ENCODE measurements around the gene PLEKHB2.
"Not testable (repeated sequence)": the region's sequence is repeated elsewhere in the genome, so short reads cannot be mapped to it uniquely, and the experiment has no call there.

Gene PLEKHB2

DNA sequence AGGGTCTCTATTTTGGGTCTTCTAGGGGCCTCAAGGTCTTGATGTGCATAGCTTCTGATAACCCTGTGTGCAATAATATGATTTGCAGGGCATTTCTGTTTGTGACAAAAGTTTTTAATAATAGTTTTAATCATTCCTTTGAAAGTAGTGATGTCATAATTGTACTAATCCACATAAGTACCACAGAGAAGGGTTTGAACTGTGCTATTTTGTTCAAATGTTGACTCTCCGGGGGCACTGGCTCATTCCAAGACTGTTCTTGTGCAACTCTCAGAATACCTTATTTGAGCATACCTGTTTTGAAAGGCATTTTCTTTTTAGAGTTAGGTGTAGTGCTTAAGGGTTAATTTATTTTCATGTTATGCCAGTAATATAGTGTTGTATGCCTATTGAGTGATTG, 41.6 kb downstream of the PLEKHB2 start:
- no peak for DNase-seq

DNA sequence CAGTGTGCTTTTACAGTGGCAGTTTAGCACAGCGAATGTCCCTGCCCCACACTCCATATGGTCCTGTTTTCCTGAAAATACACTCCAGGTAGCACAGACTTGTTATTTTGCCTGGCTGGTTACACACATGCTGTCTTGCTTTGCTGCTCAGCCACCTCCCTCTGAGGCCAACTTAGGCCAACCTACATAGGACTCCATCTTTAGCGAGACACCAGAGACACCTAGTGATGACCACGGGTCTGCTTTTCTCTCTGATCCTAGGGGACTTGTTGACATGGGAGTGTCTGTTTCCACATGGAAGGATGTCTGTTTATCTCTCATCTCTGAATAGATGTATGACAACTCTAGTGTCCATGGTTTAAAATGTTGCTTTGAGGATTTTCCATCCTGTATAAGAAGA, 43.3 kb downstream of the PLEKHB2 start:
- no peak for DNase-seq

DNA sequence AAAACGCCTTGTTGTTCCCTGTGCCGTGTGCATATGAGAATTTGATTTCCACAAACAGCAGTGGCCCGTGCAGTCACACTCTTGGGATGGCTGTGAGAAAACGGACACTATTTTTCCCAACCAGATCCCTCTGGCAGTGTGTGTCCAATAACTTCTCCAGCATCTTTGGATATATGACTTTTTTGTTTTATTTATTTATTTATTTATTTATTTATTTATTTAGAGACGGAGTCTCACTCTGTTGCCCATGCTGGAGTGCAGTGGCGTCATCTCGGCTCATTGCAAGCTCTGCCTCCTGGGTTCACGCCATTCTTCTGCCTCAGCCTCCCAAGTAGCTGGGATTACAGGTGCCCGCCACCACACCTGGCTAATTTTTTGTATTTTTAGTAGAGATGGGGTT, 45.0 kb downstream of the PLEKHB2 start:
- not testable (repeated sequence) for DNase-seq

DNA sequence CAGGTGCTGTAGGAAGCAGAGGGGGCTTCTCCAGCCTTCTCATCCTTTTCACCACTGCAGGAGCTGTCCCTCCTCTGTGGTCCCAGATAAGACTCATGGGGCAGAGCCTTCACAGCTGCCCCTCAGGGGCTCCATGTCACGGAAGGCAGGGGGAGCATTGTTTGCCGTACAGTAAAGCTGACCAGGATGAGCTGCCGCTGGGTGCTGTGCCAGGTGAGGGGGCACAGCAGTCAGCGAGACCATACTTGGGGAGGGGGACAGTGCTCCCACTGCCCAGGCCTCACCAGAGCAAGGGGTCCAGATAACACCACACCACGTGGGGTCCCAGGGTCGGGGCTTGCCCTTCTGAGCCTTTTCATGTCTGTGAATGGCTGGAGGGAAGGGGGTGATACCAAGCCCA, 46.3 kb downstream of the PLEKHB2 start:
- no peak for DNase-seq

DNA sequence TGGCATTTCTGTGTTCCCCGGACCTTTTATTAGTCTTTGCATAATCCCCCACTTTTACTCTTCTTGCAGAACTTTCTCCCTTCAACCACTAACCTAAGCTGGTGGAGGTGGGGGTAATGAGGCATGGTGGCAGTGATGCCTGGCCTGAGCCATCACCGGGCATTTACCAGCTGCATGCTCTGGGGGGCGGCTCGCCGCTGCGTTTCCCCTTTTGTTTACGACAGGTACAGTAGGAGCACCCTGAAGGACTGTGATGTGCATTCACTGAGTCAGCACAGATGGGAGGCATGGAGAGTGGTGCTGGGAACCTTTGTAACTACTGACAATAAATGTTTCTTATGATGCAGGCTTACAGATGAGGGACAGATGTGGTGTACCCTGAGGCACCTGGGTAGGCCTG, 46.9 kb downstream of the PLEKHB2 start:
- DNase-seq: no peak

DNA sequence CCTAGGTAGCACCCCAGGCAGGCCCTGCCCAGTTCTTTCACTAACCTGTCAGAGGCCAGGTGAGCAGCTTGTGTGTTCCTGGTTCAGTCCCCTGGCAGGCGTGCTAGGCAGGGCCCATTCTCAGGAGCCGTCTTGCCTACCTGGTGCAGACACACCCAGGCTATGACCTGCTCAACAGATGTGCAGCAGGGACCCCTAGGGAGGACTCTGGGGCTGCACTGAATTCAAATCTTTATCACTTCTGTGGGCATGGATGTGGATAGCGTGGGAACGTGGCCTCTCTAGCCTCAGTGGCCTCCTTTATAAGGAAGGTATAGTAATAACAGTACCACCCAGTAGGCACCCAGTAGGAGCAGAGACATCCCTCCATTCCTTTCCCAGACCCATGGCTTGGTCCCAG, 48.4 kb downstream of the PLEKHB2 start:
- no peak for DNase-seq

DNA sequence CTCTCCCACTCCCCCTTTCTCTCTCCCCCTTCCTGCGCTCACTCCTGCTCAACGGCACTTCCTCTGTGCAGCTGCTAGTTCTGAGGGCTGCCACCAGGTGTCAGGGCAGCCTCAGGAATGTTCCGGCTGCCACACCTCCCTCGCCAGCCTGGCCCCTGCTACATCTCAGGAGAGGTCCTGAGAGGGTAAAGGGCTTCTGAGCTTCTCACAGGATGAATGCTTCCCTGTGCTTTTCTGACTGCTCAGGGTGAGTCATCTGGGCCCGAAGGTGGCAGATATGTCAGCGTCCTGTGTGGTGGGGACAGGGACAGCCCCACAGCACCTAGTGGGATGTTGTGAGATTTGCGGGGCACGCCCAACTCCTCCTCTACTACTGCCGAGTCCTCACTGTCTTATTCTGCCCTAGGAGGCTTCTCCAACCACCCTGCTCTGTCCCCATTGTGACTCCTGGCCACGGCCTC, 49.0 kb downstream of the PLEKHB2 start:
- peak; percentile 47 for DNase-seq

DNA sequence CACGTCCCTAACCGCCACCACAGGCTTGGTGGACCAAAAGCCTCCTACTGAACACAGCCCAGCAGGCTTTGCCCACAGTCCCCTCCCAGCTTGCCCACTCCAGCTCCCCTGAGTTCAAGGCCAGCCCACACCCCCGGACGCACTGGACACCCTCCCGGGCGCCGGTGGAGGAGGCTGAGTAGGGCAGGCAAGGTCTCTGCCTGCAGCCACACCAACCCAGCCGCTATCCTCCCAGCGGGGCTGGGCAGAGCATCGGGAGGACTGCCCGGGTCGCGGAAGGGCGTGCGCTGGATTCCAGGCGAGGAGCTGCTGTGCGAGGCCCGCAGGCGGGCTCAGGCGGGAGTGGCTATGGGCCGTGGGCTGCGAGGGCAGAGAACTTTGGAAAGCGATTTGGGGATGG, 49.5 kb downstream of the PLEKHB2 start:
- DNase-seq: no peak

DNA sequence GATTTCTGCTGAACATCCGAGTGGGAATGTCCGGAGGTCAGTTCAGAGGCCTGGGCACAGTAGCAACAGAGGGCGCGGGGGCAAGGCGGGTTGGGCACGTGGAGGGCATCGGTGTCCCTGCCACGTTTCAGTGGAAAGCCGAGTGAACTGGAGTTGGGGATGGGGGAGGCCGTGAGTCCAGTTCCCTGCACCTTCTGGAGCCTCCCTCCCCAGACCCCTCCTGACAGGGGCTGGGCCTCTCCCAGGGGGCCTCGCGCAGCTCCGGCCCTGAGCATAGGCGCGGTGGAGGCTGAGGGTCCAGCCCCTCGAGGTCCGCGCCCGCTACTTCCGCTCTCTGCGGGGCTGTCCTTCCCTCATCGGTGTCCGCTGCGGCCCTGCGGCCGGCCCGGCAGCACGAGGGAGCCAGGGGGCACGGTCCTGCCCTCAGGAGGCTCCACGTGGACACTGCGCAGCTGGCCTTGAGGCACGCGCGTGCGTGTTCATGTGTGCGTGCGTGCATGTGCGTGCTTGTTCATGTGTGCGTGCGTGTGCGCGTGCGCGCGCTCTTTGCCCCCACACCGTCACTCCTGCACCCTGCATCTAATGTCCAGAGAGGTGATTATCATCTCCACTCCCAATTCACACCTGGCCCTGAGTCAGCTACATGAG, 50.2 kb downstream of the PLEKHB2 start:
- no peak for DNase-seq

DNA sequence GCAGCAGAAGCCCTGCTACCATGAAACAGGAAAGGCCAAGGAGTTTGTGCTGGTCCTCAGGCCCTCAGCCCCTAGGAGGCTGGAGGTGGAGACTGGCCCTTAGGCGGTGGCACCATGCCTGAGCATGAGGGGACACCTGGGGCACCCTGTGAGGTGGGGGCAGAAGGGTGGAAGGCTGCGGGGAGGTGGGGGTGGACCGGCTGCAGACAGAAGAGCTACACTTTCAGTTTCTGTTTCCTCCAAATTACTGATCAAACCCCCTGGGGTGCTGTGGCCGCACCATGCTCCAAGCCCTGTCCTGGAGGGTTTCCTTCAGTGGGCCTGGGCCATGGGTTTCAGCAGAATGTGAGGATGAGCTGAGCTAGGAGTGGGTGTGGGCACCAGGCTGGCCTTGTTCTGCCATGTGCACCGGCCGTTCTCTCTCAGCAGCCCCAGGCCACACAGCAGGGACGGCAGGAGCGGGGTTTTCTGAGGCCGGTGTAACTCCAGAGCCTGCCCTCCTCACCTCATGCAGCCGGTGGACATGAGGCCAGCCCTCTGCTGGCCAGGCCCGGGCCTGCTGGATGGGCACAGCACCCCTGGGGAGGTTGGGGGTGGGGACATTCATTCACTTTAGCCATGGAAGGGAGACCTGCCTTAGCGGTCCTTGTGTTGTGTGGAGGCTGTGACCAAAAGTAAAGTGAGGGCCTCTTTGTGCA, 51.5 kb downstream of the PLEKHB2 start:
- no peak for DNase-seq

DNA sequence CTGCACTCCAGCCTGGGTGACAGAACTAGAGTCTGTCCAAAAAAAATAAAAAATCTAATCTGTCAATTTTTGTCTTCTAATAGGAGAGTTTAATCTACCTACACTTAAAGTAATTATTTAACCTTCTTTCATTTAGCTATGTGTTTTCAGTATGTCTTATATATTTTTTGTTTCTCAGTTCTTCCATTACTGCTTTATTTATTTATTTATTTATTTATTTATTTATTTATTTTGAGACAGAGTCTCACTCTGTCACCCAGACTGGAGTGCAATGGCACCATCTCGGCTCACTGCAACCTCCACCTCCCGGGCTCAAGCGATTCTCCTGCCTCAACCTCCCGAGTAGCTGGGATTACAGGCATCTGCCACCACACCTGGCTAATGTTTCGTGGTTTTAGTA, 60.4 kb downstream of the PLEKHB2 start:
- DNase-seq: not testable (repeated sequence)

DNA sequence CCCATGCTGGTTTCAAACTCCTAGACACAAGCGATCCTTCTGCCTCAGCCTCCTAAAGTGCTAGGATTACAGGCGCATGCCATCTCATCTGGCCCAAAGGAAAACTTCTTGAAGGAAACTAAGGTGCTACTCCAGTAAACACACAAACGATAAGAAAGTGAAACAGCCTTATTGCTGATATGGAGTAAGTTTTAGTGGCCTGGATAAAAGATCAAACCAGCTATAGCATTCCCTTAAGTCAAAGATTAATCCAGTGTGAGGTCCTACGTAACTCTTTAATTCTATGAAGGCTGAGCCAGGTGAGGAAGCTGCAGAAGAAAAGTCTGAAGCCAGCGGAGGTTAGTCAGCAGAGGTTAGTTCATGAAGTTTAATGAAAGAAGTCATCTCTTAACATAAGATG, 63.4 kb downstream of the PLEKHB2 start:
- no peak for DNase-seq

DNA sequence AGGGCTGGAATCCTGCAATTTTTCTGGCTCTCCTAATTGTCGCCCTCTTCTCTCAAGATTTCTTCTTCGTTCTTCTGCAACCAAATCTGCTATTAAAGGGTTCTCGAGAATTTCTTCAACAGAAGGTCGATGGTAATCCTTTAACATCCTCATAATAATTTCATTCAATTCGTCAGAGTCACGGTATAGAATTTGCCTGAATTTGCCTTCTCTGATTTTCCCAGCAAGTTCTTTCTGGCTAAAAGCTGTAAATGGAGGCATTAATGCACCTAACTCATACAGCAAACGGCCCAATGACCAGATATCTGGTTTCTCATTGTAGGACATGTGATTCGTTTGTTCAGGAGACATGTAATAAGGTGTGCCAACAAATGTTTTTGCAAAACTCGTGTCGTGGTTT, 72.9 kb downstream of the PLEKHB2 start:
- not testable (repeated sequence) for DNase-seq

DNA sequence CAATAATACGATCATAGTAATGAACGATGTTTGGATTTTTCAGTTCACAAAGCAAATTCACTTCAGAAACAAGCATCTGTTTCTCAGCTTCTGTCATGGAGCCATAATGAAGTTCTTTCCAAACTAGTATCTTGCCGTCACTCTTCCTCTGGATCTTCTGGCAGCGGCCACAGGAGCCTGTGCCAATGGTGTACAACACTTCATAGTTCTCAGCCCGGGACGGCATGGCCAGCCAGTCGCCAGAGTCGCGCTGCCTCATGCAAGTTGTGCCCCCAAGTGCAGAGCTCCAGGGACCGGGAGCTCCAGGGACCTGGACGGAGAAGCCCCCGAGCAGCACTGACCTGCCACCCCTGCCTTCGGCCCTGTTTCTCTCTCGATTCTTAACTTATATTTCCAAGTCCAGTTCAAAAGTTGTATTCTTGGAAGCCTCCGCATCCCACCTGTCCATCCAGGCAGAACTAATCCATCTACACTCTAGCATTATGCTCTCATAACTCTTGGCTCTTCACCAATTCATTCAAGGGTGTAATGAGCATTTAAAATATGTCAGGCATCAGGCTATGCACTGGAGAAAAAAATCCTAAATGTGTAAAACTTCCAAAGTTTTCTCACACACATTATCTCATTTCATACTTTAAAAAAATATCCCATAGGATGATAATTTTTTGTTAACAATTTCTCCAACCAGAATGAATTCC, 73.7 kb downstream of the PLEKHB2 start:
- not testable (repeated sequence) for DNase-seq

DNA sequence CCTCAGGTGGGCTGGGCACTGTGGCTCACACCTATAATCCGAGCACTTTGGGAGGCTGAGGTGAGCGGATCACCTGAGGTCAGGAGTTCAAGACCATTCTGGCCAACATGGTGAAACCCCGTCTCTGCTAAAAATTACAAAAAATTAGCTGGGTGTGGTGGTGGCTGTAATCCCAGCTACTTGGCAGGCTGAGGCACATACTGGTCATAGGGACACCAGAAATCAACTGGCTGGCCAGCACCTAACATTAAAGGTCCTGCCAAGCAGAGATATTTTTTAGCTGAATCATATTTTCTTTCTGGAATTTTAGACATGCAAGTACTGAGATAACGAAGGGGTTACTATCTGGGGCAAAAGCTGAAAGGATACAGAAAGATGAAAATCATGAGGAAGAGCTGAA, 76.3 kb downstream of the PLEKHB2 start:
- not testable (repeated sequence) for DNase-seq

DNA sequence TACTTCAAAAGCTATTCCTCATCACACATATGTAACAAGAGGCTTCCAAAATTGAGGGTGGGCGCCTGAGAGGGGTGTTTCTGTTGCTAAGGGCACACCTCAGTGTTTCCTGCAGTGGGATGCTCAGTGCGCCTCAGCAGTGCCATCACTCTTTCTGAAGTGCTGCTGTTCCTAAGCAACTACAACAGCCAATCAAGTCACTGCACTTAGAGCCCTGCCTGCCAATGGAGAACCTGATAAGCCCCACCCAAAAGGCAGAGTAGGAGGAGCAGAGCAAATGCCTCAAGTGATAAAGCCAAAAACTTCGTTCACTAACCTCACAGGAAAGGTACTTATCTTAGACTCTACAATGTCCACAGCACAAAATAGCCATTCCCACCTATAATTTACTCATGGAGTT, 88.3 kb downstream of the PLEKHB2 start:
- DNase-seq: not testable (repeated sequence)

DNA sequence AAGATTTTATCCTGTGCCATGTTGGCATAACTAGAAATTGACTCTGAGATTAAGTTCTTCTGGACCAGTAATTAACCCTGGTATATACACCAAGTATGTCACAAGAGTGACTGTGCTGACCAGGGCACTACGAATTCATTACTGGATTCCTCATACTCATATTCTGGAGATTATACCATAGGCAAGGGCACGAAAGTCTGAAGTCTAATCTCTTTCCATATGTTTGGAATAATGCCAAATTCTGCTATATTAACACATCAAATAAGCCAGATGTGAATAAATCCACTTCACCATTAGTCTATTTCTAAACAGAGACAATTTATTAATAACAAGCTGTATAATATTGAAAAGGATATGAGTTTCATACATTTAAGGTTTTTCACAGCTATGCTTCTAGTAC, 91.0 kb downstream of the PLEKHB2 start:
- not testable (repeated sequence) for DNase-seq

All from activated gamma-delta T cell treated with Interleukin-2 at 50 U/mL for 16 hours (primary cell).